Body of pancreas (tissue), 4 donors: ENCODE data around the gene RIPPLY2.

Experiments
- POLR2A ChIP-seq, 3 donors: fragments of 450-650 bp; IDR thresholded peaks; one replicate each; pipeline ENCODE4 v1.6.1; 2016; ENCODE audit warnings: antibody characterized with exemption in 3 of 3, mild to moderate bottlenecking in 2 of 3
- TF ChIP-seq, protein P1 (sequence below), 7 experiments: fragments of 450-650 bp in 4 of 7; fragments of 200-600 bp in 3 of 7; sonication (generic) in 3 of 7; IDR thresholded peaks; one replicate each; pipeline ENCODE4 v1.5.1; 2016 to 2019; ENCODE audit warnings: antibody characterized with exemption in 7 of 7

- TF ChIP-seq, protein P1, sequence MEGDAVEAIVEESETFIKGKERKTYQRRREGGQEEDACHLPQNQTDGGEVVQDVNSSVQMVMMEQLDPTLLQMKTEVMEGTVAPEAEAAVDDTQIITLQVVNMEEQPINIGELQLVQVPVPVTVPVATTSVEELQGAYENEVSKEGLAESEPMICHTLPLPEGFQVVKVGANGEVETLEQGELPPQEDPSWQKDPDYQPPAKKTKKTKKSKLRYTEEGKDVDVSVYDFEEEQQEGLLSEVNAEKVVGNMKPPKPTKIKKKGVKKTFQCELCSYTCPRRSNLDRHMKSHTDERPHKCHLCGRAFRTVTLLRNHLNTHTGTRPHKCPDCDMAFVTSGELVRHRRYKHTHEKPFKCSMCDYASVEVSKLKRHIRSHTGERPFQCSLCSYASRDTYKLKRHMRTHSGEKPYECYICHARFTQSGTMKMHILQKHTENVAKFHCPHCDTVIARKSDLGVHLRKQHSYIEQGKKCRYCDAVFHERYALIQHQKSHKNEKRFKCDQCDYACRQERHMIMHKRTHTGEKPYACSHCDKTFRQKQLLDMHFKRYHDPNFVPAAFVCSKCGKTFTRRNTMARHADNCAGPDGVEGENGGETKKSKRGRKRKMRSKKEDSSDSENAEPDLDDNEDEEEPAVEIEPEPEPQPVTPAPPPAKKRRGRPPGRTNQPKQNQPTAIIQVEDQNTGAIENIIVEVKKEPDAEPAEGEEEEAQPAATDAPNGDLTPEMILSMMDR (IDR thresholded peaks at IDR 0.05) = no peak
- TF ChIP-seq POLR2A (IDR thresholded peaks at IDR 0.05) = no peak
These were observed 25.9 kb downstream of the RIPPLY2 start for GRCh38 chr6:83878902-83879644.
